Caco-2 (cell line): ENCODE results near the gene SMYD3. TPM values are rescaled to one million over a fixed set of nuclear protein-coding genes. Genes with fewer than 3 reads are reported as not detected.

Experiments
- BruUV-seq: library from RNA; stranded (reverse); fragments of 400-500 nt; replicated peaks from 2 replicates; lab custom pipeline; 2021; lab: Mats Ljungman, UMichigan
- CTCF ChIA-PET: fragments of 300-600 bp; sonication (Branson Sonifier 250); formaldehyde crosslinking; loops from one replicate; lab custom pipeline; 2022; ENCODE audit warnings: antibody characterized with exemption; lab: Charles Lee
- POLR2A ChIA-PET: fragments of 300-600 bp; sonication (Branson Sonifier 250); formaldehyde crosslinking; loops from one replicate; lab custom pipeline; 2022; ENCODE audit warnings: antibody characterized with exemption; lab: Charles Lee
- DNase-seq, 2 experiments: peaks; one replicate each; pipeline versions ENCODE4 v3.0.0 to v3.0.0-alpha.2; 2020 to 2022
- H3K27me3 ChIP-seq: replicated peaks from 2 replicates; pipeline ENCODE4 v1.6.0; 2011; ENCODE audit warnings: low read length; ENCODE audit not compliant: control insufficient read depth, insufficient read depth
- H3K36me3 ChIP-seq: 2 replicates; pipeline ENCODE4 v1.5.1; 2011; ENCODE audit warnings: low read length; ENCODE audit not compliant: control insufficient read depth, insufficient read depth
- H3K4me1 ChIP-seq: fragments of 250-450 bp; sonication (Bioruptor Pico); 2 replicates; pipeline ENCODE4 v1.5.1; 2020; ENCODE audit warnings: mild to moderate bottlenecking
- H3K4me3 ChIP-seq: 2 replicates; pipeline ENCODE4 v1.5.1; 2011; ENCODE audit warnings: low read depth, mild to moderate bottlenecking, control low read depth, low read length
- H3K9me3 ChIP-seq: fragments of 250-450 bp; sonication (Bioruptor Pico); 2 replicates; pipeline ENCODE4 v1.5.1; 2020; ENCODE audit warnings: mild to moderate bottlenecking, moderate library complexity
- H3K27ac Mint-ChIP-seq: one replicate; pipeline ENCODE4 v1.8.0; 2022; ENCODE audit warnings: mixed read lengths; ENCODE audit not compliant: unreplicated experiment
- H3K27me3 Mint-ChIP-seq: one replicate; pipeline ENCODE4 v1.8.0; 2022; ENCODE audit warnings: mixed read lengths; ENCODE audit not compliant: insufficient read depth, unreplicated experiment
- H3K36me3 Mint-ChIP-seq: one replicate; pipeline ENCODE4 v1.8.0; 2022; ENCODE audit warnings: mild to moderate bottlenecking, mixed read lengths; ENCODE audit not compliant: insufficient read depth, unreplicated experiment
- H3K4me1 Mint-ChIP-seq: one replicate; pipeline ENCODE4 v1.8.0; 2022; ENCODE audit warnings: low read depth, mixed read lengths; ENCODE audit not compliant: unreplicated experiment
- H3K4me3 Mint-ChIP-seq: one replicate; pipeline ENCODE4 v1.8.0; 2022; ENCODE audit warnings: mild to moderate bottlenecking, moderate library complexity, mixed read lengths; ENCODE audit not compliant: unreplicated experiment
- H3K9me3 Mint-ChIP-seq: one replicate; pipeline ENCODE4 v1.8.0; 2022; ENCODE audit warnings: mixed read lengths; ENCODE audit not compliant: unreplicated experiment
- intact Hi-C: fragments of 100-400 bp; cut with micrococcal nuclease; formaldehyde crosslinking; loops from one replicate; pipeline ENCODE4 v1.10.0; 2022; ENCODE audit not compliant: unreplicated experiment
- total RNA-seq: library from RNA; stranded (reverse); gene quantifications from 2 replicates; pipeline ENCODE4 v1.2.3, GENCODE V29; 2022
- TF ChIP-seq, protein P1 (sequence below), 2 experiments: fragments of 200-600 bp in 1 of 2; IDR thresholded peaks; 1 replicate in 1 of 2; 2 replicates in 1 of 2; pipeline versions ENCODE4 v1.5.1 to v1.8.0; 2011 to 2022; ENCODE audit warnings: antibody characterized with exemption in 1 of 2, control low read depth in 1 of 2, inconsistent platforms in 1 of 2, low read depth in 1 of 2, low read length in 1 of 2, mild to moderate bottlenecking in 1 of 2, moderate library complexity in 1 of 2; ENCODE audit not compliant: insufficient read depth in 1 of 2, severe bottlenecking in 1 of 2, unreplicated experiment in 1 of 2

The SMYD3 gene
- total RNA-seq, 1 experiment from 2014 or later, result 33.0 TPM

DNA sequence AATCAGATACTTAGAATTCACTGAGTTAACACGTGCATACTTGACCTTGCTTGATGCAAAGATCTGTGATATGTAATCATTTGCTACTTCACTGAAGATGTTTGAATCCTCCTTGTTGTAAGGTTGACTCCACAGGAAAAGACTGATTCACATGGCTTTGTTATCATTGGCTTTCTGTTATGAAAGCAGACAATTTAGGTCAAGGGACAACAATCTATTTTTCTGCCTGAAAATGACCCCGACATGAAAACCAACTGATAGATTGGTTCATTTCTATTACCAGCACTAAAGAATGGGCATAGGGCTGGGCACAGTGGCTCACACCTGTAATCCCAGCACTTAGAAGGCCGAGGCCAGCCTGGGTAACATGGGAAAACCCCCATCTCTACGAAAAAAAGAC, 546.9 kb downstream of the SMYD3 start:
- POLR2A ChIA-PET, result no interaction called here
- BruUV-seq, result no TSS peak

DNA sequence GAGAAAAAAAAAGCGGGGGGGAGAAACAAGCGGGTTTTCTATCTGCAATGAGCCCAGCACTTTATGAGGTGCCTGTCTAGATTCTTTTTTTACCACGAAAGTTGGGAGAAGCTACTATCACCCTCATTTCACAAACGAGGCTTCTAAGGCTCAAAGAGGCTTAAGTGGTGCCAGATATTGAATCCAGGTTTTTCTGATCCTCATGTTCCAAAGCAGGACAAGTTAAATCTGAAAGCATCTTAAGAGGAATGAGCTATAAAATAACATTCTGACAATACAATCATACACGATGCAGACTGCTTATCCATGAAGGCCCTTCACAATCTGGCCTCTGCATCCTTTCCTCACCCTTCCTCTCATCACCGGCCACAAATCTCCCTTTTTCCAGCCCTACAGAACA, 549.1 kb downstream of the SMYD3 start:
- Mint-ChIP-seq H3K36me3 (no peaks in the 10 kb centered on the region), H3K4me1 (no peaks in the 10 kb centered on the region), H3K27me3 (no peaks in the 10 kb centered on the region), H3K4me3 (no peak overlapping the region), H3K27ac (no peak overlapping the region), H3K9me3 (no peaks in the 10 kb centered on the region)
- no peaks in the 10 kb centered on the region for H3K36me3 ChIP-seq
- no peak for DNase-seq
- CTCF ChIA-PET, result no interaction called here
- H3K27me3 ChIP-seq, result no peaks in the 10 kb centered on the region
- POLR2A ChIA-PET, result no interaction called here
- H3K4me3 ChIP-seq, result no peak overlapping the region
- intact Hi-C loops, result no loop called here
- H3K4me1 ChIP-seq, result no peaks in the 10 kb centered on the region
- no peaks in the 10 kb centered on the region for H3K9me3 ChIP-seq
- BruUV-seq, result no TSS peak
- TF ChIP-seq, protein P1, sequence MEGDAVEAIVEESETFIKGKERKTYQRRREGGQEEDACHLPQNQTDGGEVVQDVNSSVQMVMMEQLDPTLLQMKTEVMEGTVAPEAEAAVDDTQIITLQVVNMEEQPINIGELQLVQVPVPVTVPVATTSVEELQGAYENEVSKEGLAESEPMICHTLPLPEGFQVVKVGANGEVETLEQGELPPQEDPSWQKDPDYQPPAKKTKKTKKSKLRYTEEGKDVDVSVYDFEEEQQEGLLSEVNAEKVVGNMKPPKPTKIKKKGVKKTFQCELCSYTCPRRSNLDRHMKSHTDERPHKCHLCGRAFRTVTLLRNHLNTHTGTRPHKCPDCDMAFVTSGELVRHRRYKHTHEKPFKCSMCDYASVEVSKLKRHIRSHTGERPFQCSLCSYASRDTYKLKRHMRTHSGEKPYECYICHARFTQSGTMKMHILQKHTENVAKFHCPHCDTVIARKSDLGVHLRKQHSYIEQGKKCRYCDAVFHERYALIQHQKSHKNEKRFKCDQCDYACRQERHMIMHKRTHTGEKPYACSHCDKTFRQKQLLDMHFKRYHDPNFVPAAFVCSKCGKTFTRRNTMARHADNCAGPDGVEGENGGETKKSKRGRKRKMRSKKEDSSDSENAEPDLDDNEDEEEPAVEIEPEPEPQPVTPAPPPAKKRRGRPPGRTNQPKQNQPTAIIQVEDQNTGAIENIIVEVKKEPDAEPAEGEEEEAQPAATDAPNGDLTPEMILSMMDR (IDR thresholded peaks at IDR 0.05; ENCODE audit: insufficient read depth in 1 of 2, low read depth in 1 of 2, low read length in 1 of 2, severe bottlenecking in 1 of 2, unreplicated experiment in 1 of 2), result no peak

More for the DNA sequence above, 546.9 kb downstream of the SMYD3 start:
- DNase-seq, result no peak
- no peaks in the 10 kb centered on the region for H3K27me3 Mint-ChIP-seq
- no peaks in the 10 kb centered on the region for H3K4me1 Mint-ChIP-seq
- TF ChIP-seq, protein P1 (IDR thresholded peaks at IDR 0.05; ENCODE audit: insufficient read depth in 1 of 2, low read depth in 1 of 2, low read length in 1 of 2, severe bottlenecking in 1 of 2, unreplicated experiment in 1 of 2), result no peak
- no peak overlapping the region for H3K4me3 Mint-ChIP-seq
- H3K27ac Mint-ChIP-seq, result no peak overlapping the region
- H3K27me3 ChIP-seq, result no peaks in the 10 kb centered on the region
- H3K9me3 Mint-ChIP-seq, result no peaks in the 10 kb centered on the region
- no peaks in the 10 kb centered on the region for H3K9me3 ChIP-seq
- H3K4me1 ChIP-seq, result no peaks in the 10 kb centered on the region
- H3K36me3 Mint-ChIP-seq, result no peaks in the 10 kb centered on the region
- H3K36me3 ChIP-seq, result no peaks in the 10 kb centered on the region
- intact Hi-C loops, result no loop called here
- no peak overlapping the region for H3K4me3 ChIP-seq
- CTCF ChIA-PET, result no interaction called here

DNA sequence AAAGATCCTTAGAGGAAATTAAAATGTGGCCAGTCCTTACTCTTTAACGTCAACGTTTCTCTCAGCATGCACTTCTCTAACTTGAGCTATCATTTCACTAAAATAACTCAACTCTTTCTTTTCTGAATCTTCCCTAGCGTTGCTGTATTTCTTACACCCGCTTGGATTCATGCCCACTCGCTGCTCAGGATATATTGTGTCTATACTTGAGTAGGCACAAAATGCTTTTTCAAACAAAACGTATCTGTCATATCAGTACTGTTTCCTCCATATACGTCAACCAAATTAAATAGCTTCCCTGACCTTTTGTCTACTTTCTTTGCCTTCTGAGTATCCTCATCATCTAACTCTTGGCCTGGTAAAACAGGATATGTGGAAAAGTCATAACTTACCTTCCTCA, 549.7 kb downstream of the SMYD3 start:
- Histone ChIP-seq H3K4me1 (no peaks in the 10 kb centered on the region), H3K4me3 (no peak overlapping the region), H3K27me3 (no peaks in the 10 kb centered on the region), H3K9me3 (no peaks in the 10 kb centered on the region), H3K36me3 (no peaks in the 10 kb centered on the region)
- POLR2A ChIA-PET, result no interaction called here
- BruUV-seq, result no TSS peak
- H3K4me3 Mint-ChIP-seq, result no peak overlapping the region
- TF ChIP-seq, protein P1 (IDR thresholded peaks at IDR 0.05; ENCODE audit: insufficient read depth in 1 of 2, low read depth in 1 of 2, low read length in 1 of 2, severe bottlenecking in 1 of 2, unreplicated experiment in 1 of 2), result no peak
- DNase-seq, result no peak
- intact Hi-C loops, result no loop called here
- no peaks in the 10 kb centered on the region for H3K36me3 Mint-ChIP-seq
- H3K27ac Mint-ChIP-seq, result no peak overlapping the region
- no peaks in the 10 kb centered on the region for H3K4me1 Mint-ChIP-seq
- H3K9me3 Mint-ChIP-seq, result no peaks in the 10 kb centered on the region
- H3K27me3 Mint-ChIP-seq, result no peaks in the 10 kb centered on the region
- CTCF ChIA-PET, result no interaction called here
